ENCODE measurements around the gene MRPL14.

- TF ChIP-seq CTCF (IDR thresholded peaks at IDR 0.05; ENCODE audit: low read depth, low read length, poor library complexity, severe bottlenecking) (no peak), EZH2phosphoT487 (IDR thresholded peaks at IDR 0.05; ENCODE audit: borderline replicate concordance, low read length) (no peak)
These were observed 16.3 kb downstream of the MRPL14 start for GRCh38 chr6:44110966-44111365.
